HepG2 (cell line): ENCODE measurements around the gene ADGRG6. TPM values are rescaled to one million over a fixed set of nuclear protein-coding genes. Genes with fewer than 3 reads are reported as not detected.

ENCODE experiments used
- ATAC-seq: fragments of 200-7000 bp; cut with Tn5 transposase; 3 replicates; pipeline ENCODE4 v1.9.1; 2020; ENCODE audit warnings: mild to moderate bottlenecking, moderate library complexity
- BruUV-seq: library from RNA; stranded (reverse); fragments of 400-500 nt; replicated peaks from 2 replicates; lab custom pipeline; 2021; lab: Mats Ljungman, UMichigan
- CTCF ChIA-PET: fragments of 300-600 bp; formaldehyde crosslinking; extraction: SDS; loops from one replicate; lab custom pipeline; 2021; ENCODE audit warnings: low total read pairs, inconsistent platforms, low intra/inter-chr PET ratio; lab: Yijun Ruan, JAX
- POLR2A ChIA-PET: fragments of 350-600 bp; sonication (Branson Sonifier 250); formaldehyde crosslinking; loops from one replicate; lab custom pipeline; 2020; ENCODE audit warnings: antibody characterized with exemption, inconsistent platforms; lab: Yijun Ruan, JAX
- DNase-seq: peaks from one replicate; pipeline ENCODE4 v3.0.0-alpha.2; 2015; ENCODE audit warnings: low spot score
- FAIRE-seq: peaks from 3 replicates; lab custom pipeline; 2011; peaks lifted over from hg19 to GRCh38; lab: Jason Lieb, UNC
- H2AFZ ChIP-seq: one replicate; pipeline ENCODE4 v1.6.1; 2011; ENCODE audit warnings: low read length, inconsistent platforms
- H3K27ac ChIP-seq: fragments of 300-600 bp; 3 replicates; pipeline ENCODE4 v1.8.0; 2011; ENCODE audit warnings: mixed run types, mild to moderate bottlenecking, mixed read lengths, low read length, inconsistent platforms; ENCODE audit not compliant: insufficient read depth; ENCODE audit errors: extremely low read length
- H3K27me3 ChIP-seq, 2 experiments: fragments of 200-600 bp in 1 of 2; 2 replicates in 1 of 2; 3 replicates in 1 of 2; pipeline versions ENCODE4 v1.6.0 to v1.8.0; 2011; ENCODE audit warnings: low read length in 2 of 2, mild to moderate bottlenecking in 2 of 2, moderate library complexity in 2 of 2, inconsistent platforms in 1 of 2; ENCODE audit not compliant: insufficient read depth in 2 of 2, control insufficient read depth in 1 of 2
- H3K36me3 ChIP-seq, 2 experiments: fragments of 200-600 bp in 1 of 2; replicated peaks in 1 of 2; 2 replicates in 1 of 2; 3 replicates in 1 of 2; pipeline versions ENCODE4 v1.5.1 to v1.8.0; 2011; ENCODE audit warnings: low read length in 2 of 2, inconsistent platforms in 1 of 2; ENCODE audit not compliant: insufficient read depth in 2 of 2, control insufficient read depth in 1 of 2
- H3K4me1 ChIP-seq: 2 replicates; pipeline ENCODE4 v1.5.1; 2012; ENCODE audit warnings: low read length, inconsistent platforms; ENCODE audit not compliant: insufficient read depth
- H3K4me2 ChIP-seq: 2 replicates; pipeline ENCODE4 v1.6.0; 2011; ENCODE audit warnings: low read depth, low read length, inconsistent platforms
- H3K4me3 ChIP-seq, 3 experiments: fragments of 200-600 bp in 1 of 3; sonication (generic), shearing (Covaris generic) in 1 of 3; replicated peaks in 1 of 3; 2 replicates each; pipeline ENCODE4 v1.5.1; 2011 to 2016; ENCODE audit warnings: low read length in 3 of 3, inconsistent platforms in 2 of 3, low read depth in 2 of 3, mild to moderate bottlenecking in 2 of 3, control low read depth in 1 of 3, mixed read lengths in 1 of 3; ENCODE audit not compliant: insufficient read depth in 1 of 3
- H3K79me2 ChIP-seq: one replicate; pipeline ENCODE4 v1.6.1; 2011; ENCODE audit warnings: low read length, inconsistent platforms; ENCODE audit not compliant: insufficient read depth
- H3K9ac ChIP-seq: 2 replicates; pipeline ENCODE4 v1.6.0; 2011; ENCODE audit warnings: mild to moderate bottlenecking, low read depth, low read length, inconsistent platforms; ENCODE audit not compliant: insufficient read depth
- H3K9me3 ChIP-seq: 2 replicates; pipeline ENCODE4 v1.5.1; 2012; ENCODE audit warnings: mild to moderate bottlenecking, low read length
- H4K20me1 ChIP-seq: 2 replicates; pipeline ENCODE4 v1.6.0; 2011; ENCODE audit warnings: inconsistent platforms, mild to moderate bottlenecking, low read length, moderate library complexity; ENCODE audit not compliant: insufficient read depth
- AGO2 ChIP-seq: fragments of 200-400 bp; formaldehyde crosslinking; optimal IDR thresholded peaks from 2 replicates; pipeline ENCODE3; 2017; ENCODE audit warnings: mild to moderate bottlenecking, low read depth, low read length, moderate library complexity
- ARNT2 ChIP-seq: sonication (generic); formaldehyde crosslinking; IDR thresholded peaks from 2 replicates; pipeline ENCODE4 v1.8.0; 2022; ENCODE audit warnings: mild to moderate bottlenecking, low read depth, missing genetic modification reagents, moderate library complexity
- ISL2 ChIP-seq: sonication (generic); formaldehyde crosslinking; IDR thresholded peaks from 2 replicates; pipeline ENCODE4 v1.5.0; 2020; ENCODE audit warnings: missing genetic modification reagents
- KDM4B ChIP-seq: sonication (generic); formaldehyde crosslinking; IDR thresholded peaks from 2 replicates; pipeline ENCODE4 v1.4.0; 2020; ENCODE audit warnings: missing genetic modification reagents
- ZFP62 ChIP-seq: sonication (generic); formaldehyde crosslinking; IDR thresholded peaks from 2 replicates; pipeline ENCODE4 v1.4.0; 2020; ENCODE audit warnings: missing genetic modification reagents
- WGBS: methylation state at CpG from one replicate; pipeline ENCODE4 v1.1.6; 2017; ENCODE audit warnings: low lambda C conversion rate; 5-methylcytosine and 5-hydroxymethylcytosine counted together
- in situ Hi-C: cut with HindIII; loops from 2 replicates; pipeline ENCODE4 v1.10.0; 2017; ENCODE audit warnings: low pct_unique_long_range_greater_than_20kb; ENCODE audit not compliant: extremely low pct_ligation_motif_present
- intact Hi-C: fragments of 100-400 bp; cut with micrococcal nuclease; formaldehyde crosslinking; loops from one replicate; pipeline ENCODE4 v1.10.0; 2022; ENCODE audit not compliant: unreplicated experiment
- polyA plus RNA-seq, 8 experiments: library from polyadenylated mRNA; depleted of rRNA in 3 of 8; stranded (reverse) in 7 of 8; unstranded in 1 of 8; fragments of >200 nt; fragmentation: Illumina TruSeq in 4 of 8; extraction: Trizol in 4 of 8; gene quantifications; 2 replicates each; pipeline versions ENCODE4 v1.2.1 to v1.2.3, GENCODE V29; 2011 to 2016; ENCODE audit warnings: low read depth in 4 of 8, missing spikeins in 1 of 8, mixed read lengths in 1 of 8; ENCODE audit not compliant: insufficient read depth in 1 of 8
- total RNA-seq, 5 experiments: library from RNA; depleted of rRNA; stranded (reverse); fragments of >200 nt; fragmentation: Illumina TruSeq; extraction: Trizol; gene quantifications; 2 replicates each; pipeline ENCODE4 v1.2.3, GENCODE V29; 2016; ENCODE audit warnings: low read depth in 1 of 5
- TF ChIP-seq, protein P1 (sequence below): sonication (generic); formaldehyde crosslinking; conservative IDR thresholded peaks from 2 replicates; pipeline ENCODE4 v1.8.0; 2022; ENCODE audit warnings: missing genetic modification reagents
- TF ChIP-seq, protein P2 (sequence below): sonication (generic); formaldehyde crosslinking; IDR thresholded peaks from 2 replicates; pipeline ENCODE4 v1.5.0; 2020; ENCODE audit warnings: missing genetic modification reagents, mild to moderate bottlenecking, borderline replicate concordance

ADGRG6 gene
- total and polyA plus RNA-seq, 2 of the 13 experiments (the other 11 are each of a cell fraction or from before 2014, with no cell fraction given) = 129 to 249 TPM

DNA sequence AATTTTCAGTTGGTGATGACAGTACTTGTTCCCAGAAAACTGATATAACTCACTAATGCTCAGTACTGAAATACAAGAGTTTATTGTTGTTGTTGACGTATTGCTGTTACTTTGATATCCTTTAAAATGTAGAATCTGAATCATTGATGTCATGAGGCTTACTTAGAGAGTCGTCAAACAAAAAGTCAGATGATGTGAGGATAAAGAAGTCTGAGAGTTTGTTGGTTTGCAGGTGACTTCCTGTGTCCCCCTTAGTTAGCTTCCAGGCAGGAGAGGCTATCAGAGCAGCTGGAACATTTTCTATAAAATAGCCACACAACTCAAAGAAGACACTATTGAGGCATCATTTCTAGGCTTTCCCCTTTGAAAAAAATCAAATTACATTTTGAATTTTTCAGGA lies 97.9 kb downstream of the ADGRG6 start:
- Histone ChIP-seq H3K4me3 (no peak overlapping the region), H3K4me2 (no peak overlapping the region), H4K20me1 (no peaks in the 10 kb centered on the region), H3K27me3 (no peaks in the 10 kb centered on the region), H3K79me2 (no peaks in the 10 kb centered on the region), H2AFZ (no peak overlapping the region), H3K27ac (no peak overlapping the region), H3K9me3 (no peaks in the 10 kb centered on the region), H3K36me3 (peaks cover 18 to 76% of the 10 kb centered on the region in 2 experiments), H3K9ac (no peak overlapping the region), H3K4me1 (peaks cover 14% of the 10 kb centered on the region)
- in situ Hi-C loops = no loop called here
- CTCF ChIA-PET = no interaction called here
- intact Hi-C loops = loop anchor here (5.0 kb wide), 1 partner anchor 252 kb away; the partner anchor contains the start of genes NMBR and VTA1
- WGBS = 96% methylated on average over 2 of the region's 2 CpGs
- POLR2A ChIA-PET = no interaction called here
- FAIRE-seq = no peak
- no peak for ATAC-seq
- DNase-seq = no peak
- no TSS peak for BruUV-seq
- TF ChIP-seq, protein P1, sequence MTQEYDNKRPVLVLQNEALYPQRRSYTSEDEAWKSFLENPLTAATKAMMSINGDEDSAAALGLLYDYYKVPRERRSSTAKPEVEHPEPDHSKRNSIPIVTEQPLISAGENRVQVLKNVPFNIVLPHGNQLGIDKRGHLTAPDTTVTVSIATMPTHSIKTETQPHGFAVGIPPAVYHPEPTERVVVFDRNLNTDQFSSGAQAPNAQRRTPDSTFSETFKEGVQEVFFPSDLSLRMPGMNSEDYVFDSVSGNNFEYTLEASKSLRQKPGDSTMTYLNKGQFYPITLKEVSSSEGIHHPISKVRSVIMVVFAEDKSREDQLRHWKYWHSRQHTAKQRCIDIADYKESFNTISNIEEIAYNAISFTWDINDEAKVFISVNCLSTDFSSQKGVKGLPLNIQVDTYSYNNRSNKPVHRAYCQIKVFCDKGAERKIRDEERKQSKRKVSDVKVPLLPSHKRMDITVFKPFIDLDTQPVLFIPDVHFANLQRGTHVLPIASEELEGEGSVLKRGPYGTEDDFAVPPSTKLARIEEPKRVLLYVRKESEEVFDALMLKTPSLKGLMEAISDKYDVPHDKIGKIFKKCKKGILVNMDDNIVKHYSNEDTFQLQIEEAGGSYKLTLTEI (CRISPR knock-in tag) = no peak
- TF ChIP-seq ISL2 (CRISPR knock-in tag) (no peak), ARNT2 (no peak), ZFP62 (CRISPR knock-in tag) (no peak), KDM4B (CRISPR knock-in tag) (no peak), AGO2 (peak; percentile 67)
- TF ChIP-seq, protein P2, sequence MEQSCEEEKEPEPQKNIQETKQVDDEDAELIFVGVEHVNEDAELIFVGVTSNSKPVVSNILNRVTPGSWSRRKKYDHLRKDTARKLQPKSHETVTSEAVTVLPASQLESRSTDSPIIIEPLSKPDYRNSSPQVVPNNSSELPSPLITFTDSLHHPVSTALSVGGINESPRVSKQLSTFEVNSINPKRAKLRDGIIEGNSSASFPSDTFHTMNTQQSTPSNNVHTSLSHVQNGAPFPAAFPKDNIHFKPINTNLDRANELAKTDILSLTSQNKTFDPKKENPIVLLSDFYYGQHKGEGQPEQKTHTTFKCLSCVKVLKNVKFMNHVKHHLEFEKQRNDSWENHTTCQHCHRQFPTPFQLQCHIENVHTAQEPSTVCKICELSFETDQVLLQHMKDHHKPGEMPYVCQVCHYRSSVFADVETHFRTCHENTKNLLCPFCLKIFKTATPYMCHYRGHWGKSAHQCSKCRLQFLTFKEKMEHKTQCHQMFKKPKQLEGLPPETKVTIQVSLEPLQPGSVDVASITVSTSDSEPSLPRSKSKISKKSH (CRISPR knock-in tag) = no peak
